Activated T-cell treated with anti-CD3 and anti-CD28 coated beads, Interleukin-2, amount 50 U/mL, for 24 hours (primary cell): ENCODE results near the gene FXR1.
"Not testable (repeated sequence)": the region's sequence is repeated elsewhere in the genome, so short reads cannot be mapped to it uniquely, and the experiment has no call there.

Experiments used
- DNase-seq: peaks from one replicate; pipeline ENCODE4 v3.0.0-alpha.2; 2020
- H3K27ac Mint-ChIP-seq: 2 replicates; pipeline ENCODE4 v1.8.0; 2020; ENCODE audit warnings: mild to moderate bottlenecking, mixed read lengths
- H3K27me3 Mint-ChIP-seq: 2 replicates; pipeline ENCODE4 v1.8.0; 2020; ENCODE audit warnings: mixed read lengths
- H3K36me3 Mint-ChIP-seq: 2 replicates; pipeline ENCODE4 v1.8.0; 2020; ENCODE audit warnings: low read depth, mixed read lengths
- H3K4me1 Mint-ChIP-seq: 2 replicates; pipeline ENCODE4 v1.8.0; 2020; ENCODE audit warnings: low read depth, mixed read lengths
- H3K4me3 Mint-ChIP-seq: 2 replicates; pipeline ENCODE4 v1.8.0; 2020; ENCODE audit warnings: mild to moderate bottlenecking, moderate library complexity, mixed read lengths
- H3K9me3 Mint-ChIP-seq: 2 replicates; pipeline ENCODE4 v1.8.0; 2020; ENCODE audit warnings: mixed read lengths

The FXR1 gene

GRCh38 chr3:180912304-180913296, at the start of gene FXR1:
Gene FXR1, plus strand, starts transcription at chr3:180912670. Its CDS starts 16 bp downstream, at chr3:180912686.
- DNase-seq, result peak; percentile 95
- peaks cover 61% of the 10 kb centered on the region for H3K4me1 Mint-ChIP-seq
- H3K27ac Mint-ChIP-seq, result peak within 1 kb of the TSS; percentile 98
- H3K9me3 Mint-ChIP-seq, result no peaks in the 10 kb centered on the region
- peaks cover 55% of the 10 kb centered on the region for H3K36me3 Mint-ChIP-seq
- H3K27me3 Mint-ChIP-seq, result no peaks in the 10 kb centered on the region
- H3K4me3 Mint-ChIP-seq, result peak within 1 kb of the TSS; percentile 92

DNA sequence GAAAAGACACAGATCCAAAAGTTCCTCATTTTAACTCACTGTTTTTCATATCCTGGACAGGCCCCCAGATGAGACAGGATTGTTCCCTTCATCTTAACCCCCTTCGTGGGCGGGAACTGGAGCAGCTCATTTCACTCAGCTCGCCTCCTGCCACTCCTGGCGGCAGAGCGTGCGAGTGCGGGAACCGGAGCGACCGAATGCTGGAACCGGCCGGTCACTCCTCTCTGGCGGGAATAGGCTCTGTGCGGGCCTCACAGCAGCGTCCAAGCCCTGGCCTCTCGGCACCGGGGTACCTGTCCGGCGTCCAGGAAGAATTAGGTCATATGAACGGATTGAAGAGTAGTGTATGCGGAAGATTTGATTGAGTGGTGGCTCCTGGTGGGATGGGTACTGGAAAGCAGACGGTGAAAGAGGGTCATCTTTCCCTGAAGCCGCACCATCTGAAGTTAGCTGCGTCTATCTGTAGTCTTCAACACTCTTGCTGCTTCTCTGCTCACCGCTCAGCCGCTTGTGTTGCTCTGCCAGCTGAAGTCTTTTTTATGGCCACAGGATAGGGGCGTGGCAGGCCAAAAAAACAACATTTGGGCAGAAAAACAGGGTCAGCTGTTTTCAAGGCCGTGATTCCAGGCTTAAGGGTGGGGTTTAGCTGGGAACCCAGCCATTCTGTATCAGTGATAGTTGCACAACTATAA, 42.3 kb upstream of the FXR1 start:
- Mint-ChIP-seq H3K27me3 (peaks cover 51% of the 10 kb centered on the region), H3K9me3 (no peaks in the 10 kb centered on the region), H3K36me3 (no peaks in the 10 kb centered on the region), H3K4me1 (peaks cover 6% of the 10 kb centered on the region), H3K4me3 (peak overlapping the region; percentile 8), H3K27ac (no peak overlapping the region)
- no peak for DNase-seq

GRCh38 chr3:180871901-180872300, 40.6 kb upstream of the FXR1 start:
- Mint-ChIP-seq H3K9me3 (no peaks in the 10 kb centered on the region), H3K4me3 (no peak overlapping the region), H3K4me1 (peaks cover 6% of the 10 kb centered on the region), H3K27ac (no peak overlapping the region), H3K36me3 (no peaks in the 10 kb centered on the region), H3K27me3 (peaks cover 53% of the 10 kb centered on the region)
- DNase-seq, result no peak

DNA sequence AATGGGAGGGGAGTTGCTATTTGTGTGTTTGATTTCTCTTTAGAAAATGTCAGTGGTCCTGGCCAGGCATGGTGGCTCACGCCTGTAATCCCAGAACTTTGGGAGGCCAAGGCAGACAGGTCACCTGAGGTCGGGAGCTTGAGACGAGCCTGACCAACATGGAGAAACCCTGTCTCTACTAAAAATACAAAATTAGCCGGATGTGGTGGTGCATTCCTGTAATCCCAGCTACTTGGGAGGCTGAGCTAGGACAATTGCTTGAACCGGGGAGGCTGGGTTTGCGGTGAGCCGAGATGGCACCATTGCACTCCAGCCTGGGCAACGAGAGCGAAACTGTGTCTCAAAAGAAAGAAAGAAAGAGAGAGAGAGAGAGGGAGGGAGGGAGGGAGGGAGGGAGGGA, 40.0 kb upstream of the FXR1 start:
- not testable (repeated sequence) for H3K36me3 Mint-ChIP-seq, H3K9me3 Mint-ChIP-seq, H3K4me3 Mint-ChIP-seq, DNase-seq, H3K4me1 Mint-ChIP-seq, H3K27ac Mint-ChIP-seq
- peaks cover 55% of the 10 kb centered on the region for H3K27me3 Mint-ChIP-seq

GRCh38 chr3:180875124-180875698, 37.3 kb upstream of the FXR1 start:
- no peaks in the 10 kb centered on the region for H3K36me3 Mint-ChIP-seq
- DNase-seq, result no peak
- no peaks in the 10 kb centered on the region for H3K9me3 Mint-ChIP-seq
- no peak overlapping the region for H3K4me3 Mint-ChIP-seq
- peaks cover 29% of the 10 kb centered on the region for H3K27me3 Mint-ChIP-seq
- H3K4me1 Mint-ChIP-seq, result peaks cover 2% of the 10 kb centered on the region
- H3K27ac Mint-ChIP-seq, result no peak overlapping the region

- no peaks in the 10 kb centered on the region for H3K4me1 Mint-ChIP-seq
- H3K27ac Mint-ChIP-seq, result no peak overlapping the region
- no peak overlapping the region for H3K4me3 Mint-ChIP-seq
- DNase-seq, result no peak
- H3K27me3 Mint-ChIP-seq, result peaks cover 33% of the 10 kb centered on the region
- no peaks in the 10 kb centered on the region for H3K9me3 Mint-ChIP-seq
- H3K36me3 Mint-ChIP-seq, result no peaks in the 10 kb centered on the region
These were observed 31.2 kb upstream of the FXR1 start for GRCh38 chr3:180881065-180881801.

- Mint-ChIP-seq H3K4me3 (no peak overlapping the region), H3K36me3 (no peaks in the 10 kb centered on the region), H3K9me3 (no peaks in the 10 kb centered on the region), H3K27ac (no peak overlapping the region), H3K4me1 (no peaks in the 10 kb centered on the region), H3K27me3 (peaks cover 30% of the 10 kb centered on the region)
- DNase-seq, result no peak
These were observed 30.4 kb upstream of the FXR1 start for GRCh38 chr3:180882115-180882514.

- H3K4me1 Mint-ChIP-seq, result no peaks in the 10 kb centered on the region
- H3K27ac Mint-ChIP-seq, result no peak overlapping the region
- no peak for DNase-seq
- peaks cover 18% of the 10 kb centered on the region for H3K27me3 Mint-ChIP-seq
- no peaks in the 10 kb centered on the region for H3K36me3 Mint-ChIP-seq
- peaks cover 12% of the 10 kb centered on the region for H3K9me3 Mint-ChIP-seq
- no peak overlapping the region for H3K4me3 Mint-ChIP-seq
These were observed 23.4 kb upstream of the FXR1 start for GRCh38 chr3:180888992-180889560.

DNA sequence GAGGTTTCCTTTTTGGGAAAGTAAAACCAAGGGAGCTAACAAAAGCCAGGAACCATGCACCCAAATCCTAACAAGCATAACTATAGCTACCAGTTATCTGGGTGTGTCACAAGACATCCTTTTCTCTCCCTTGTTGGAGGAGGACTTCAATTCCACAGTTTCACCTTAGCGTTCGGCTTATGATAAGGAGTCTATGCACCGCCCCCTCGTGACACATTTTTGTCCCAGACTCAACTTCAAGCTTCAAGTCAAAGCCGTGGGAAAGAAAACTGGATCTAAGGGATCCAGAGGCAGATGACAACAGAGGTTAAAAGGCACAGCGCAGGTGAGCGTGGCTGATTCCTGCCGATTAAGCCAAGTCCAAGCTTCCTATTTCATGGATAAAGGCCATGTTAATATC, 13.9 kb upstream of the FXR1 start:
- H3K27me3 Mint-ChIP-seq, result peaks cover 13% of the 10 kb centered on the region
- H3K27ac Mint-ChIP-seq, result no peak overlapping the region
- DNase-seq, result no peak
- H3K4me1 Mint-ChIP-seq, result no peaks in the 10 kb centered on the region
- peaks cover 6% of the 10 kb centered on the region for H3K9me3 Mint-ChIP-seq
- H3K4me3 Mint-ChIP-seq, result no peak overlapping the region
- H3K36me3 Mint-ChIP-seq, result no peaks in the 10 kb centered on the region

GRCh38 chr3:180909369-180910127, 2.9 kb upstream of the FXR1 start:
- peak overlapping the region; percentile 13 for H3K4me3 Mint-ChIP-seq
- H3K27me3 Mint-ChIP-seq, result peaks cover 3% of the 10 kb centered on the region
- peaks cover 3% of the 10 kb centered on the region for H3K9me3 Mint-ChIP-seq
- H3K4me1 Mint-ChIP-seq, result peaks cover 33% of the 10 kb centered on the region
- no peak for DNase-seq
- H3K27ac Mint-ChIP-seq, result peak overlapping the region; percentile 10
- H3K36me3 Mint-ChIP-seq, result peaks cover 25% of the 10 kb centered on the region

DNA sequence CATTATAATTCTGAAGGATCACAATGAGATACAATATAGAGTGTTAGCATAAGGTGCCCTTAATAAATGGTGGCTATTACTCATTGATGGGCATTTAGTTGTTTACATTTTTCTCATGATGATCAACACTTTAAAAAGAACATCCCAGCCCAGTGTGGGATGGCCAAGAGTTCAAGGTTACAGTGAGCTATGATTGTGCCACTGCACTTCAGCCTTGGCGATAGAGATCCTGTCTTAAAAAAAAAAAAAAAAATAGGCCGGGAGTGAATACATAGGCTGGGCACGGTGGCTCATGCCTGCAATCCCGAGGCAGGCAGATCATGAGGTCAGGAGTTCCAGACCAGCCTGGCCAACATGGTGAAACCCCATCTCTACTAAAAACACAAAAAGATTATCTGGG, 1.6 kb upstream of the FXR1 start:
- Mint-ChIP-seq H3K9me3 (peaks cover 3% of the 10 kb centered on the region), H3K4me3 (peak overlapping the region; percentile 23), H3K36me3 (peaks cover 37% of the 10 kb centered on the region), H3K27ac (peak overlapping the region; percentile 80), H3K4me1 (peaks cover 45% of the 10 kb centered on the region), H3K27me3 (peaks cover 2% of the 10 kb centered on the region)
- DNase-seq, result no peak

- H3K9me3 Mint-ChIP-seq, result no peaks in the 10 kb centered on the region
- peaks cover 54% of the 10 kb centered on the region for H3K4me1 Mint-ChIP-seq
- no peak for DNase-seq
- H3K27me3 Mint-ChIP-seq, result no peaks in the 10 kb centered on the region
- peaks cover 48% of the 10 kb centered on the region for H3K36me3 Mint-ChIP-seq
- peak overlapping the region; percentile 98 for H3K27ac Mint-ChIP-seq
- H3K4me3 Mint-ChIP-seq, result peak overlapping the region; percentile 92
These were observed 580 bp upstream of the FXR1 start for GRCh38 chr3:180911876-180912303.

GRCh38 chr3:180913581-180914404, 1.3 kb downstream of the FXR1 start:
- no peak for DNase-seq
- Mint-ChIP-seq H3K36me3 (peaks cover 67% of the 10 kb centered on the region), H3K27me3 (no peaks in the 10 kb centered on the region), H3K4me1 (peaks cover 72% of the 10 kb centered on the region), H3K4me3 (peak overlapping the region; percentile 92), H3K9me3 (no peaks in the 10 kb centered on the region), H3K27ac (peak overlapping the region; percentile 98)
